Subcutaneous adipose tissue (tissue), 4 donors: ENCODE measurements around the gene C1orf53. TPM values are rescaled to one million over a fixed set of nuclear protein-coding genes. Genes with fewer than 3 reads are reported as not detected.

Source experiments
- total RNA-seq, 4 donors: library from RNA; depleted of rRNA; stranded (reverse); fragments of >200 nt; gene quantifications; one replicate each; pipeline ENCODE4 v1.1.0, GENCODE V29; 2016
- TF ChIP-seq, protein P1 (sequence below): fragments of 450-650 bp; IDR thresholded peaks from one replicate; pipeline ENCODE4 v1.5.1; 2016; ENCODE audit warnings: low read depth, mild to moderate bottlenecking, control low read depth, antibody characterized with exemption, moderate library complexity

The C1orf53 gene
- total RNA-seq, 4 donors from 2014 or later: 3.7 to 8.5 (median 7.0) TPM

GRCh38 chr1:197920067-197920396 lies 17.6 kb downstream of the C1orf53 start:
- TF ChIP-seq, protein P1, sequence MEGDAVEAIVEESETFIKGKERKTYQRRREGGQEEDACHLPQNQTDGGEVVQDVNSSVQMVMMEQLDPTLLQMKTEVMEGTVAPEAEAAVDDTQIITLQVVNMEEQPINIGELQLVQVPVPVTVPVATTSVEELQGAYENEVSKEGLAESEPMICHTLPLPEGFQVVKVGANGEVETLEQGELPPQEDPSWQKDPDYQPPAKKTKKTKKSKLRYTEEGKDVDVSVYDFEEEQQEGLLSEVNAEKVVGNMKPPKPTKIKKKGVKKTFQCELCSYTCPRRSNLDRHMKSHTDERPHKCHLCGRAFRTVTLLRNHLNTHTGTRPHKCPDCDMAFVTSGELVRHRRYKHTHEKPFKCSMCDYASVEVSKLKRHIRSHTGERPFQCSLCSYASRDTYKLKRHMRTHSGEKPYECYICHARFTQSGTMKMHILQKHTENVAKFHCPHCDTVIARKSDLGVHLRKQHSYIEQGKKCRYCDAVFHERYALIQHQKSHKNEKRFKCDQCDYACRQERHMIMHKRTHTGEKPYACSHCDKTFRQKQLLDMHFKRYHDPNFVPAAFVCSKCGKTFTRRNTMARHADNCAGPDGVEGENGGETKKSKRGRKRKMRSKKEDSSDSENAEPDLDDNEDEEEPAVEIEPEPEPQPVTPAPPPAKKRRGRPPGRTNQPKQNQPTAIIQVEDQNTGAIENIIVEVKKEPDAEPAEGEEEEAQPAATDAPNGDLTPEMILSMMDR: no peak

DNA sequence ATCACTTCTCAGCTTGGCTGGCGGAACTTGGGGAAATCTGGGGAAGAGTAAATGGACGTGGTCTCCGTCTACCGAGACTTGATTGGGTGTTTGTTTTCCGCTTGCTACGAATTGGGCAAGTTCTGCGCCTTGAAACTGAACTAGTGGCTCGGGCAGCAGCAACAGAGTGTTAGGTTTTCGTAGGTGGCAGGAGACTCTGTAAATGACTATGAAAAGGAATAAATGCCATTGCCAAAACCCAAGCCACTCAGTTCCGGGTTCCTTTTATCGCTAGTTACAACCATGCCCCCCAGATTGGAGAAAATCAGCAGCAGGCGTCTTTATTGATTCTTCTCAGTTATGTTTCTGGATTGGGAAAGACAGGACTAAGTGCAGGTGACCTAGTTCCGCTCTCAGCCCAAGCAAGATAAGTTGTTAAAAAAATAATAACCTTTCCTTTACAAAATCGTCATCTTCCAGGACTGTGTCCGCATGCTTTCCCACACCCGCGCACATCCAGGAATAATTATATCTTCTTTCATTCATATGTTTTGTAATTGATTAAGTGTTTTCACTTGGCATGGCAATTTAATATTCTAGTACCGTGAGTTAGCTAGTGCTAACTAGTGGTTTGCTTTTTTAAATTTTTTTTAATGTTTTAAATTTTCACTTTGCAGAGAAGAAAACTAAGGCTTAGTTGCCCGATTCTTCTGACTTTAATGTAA lies 18.1 kb downstream of the C1orf53 start:
- TF ChIP-seq, protein P1: no peak

DNA sequence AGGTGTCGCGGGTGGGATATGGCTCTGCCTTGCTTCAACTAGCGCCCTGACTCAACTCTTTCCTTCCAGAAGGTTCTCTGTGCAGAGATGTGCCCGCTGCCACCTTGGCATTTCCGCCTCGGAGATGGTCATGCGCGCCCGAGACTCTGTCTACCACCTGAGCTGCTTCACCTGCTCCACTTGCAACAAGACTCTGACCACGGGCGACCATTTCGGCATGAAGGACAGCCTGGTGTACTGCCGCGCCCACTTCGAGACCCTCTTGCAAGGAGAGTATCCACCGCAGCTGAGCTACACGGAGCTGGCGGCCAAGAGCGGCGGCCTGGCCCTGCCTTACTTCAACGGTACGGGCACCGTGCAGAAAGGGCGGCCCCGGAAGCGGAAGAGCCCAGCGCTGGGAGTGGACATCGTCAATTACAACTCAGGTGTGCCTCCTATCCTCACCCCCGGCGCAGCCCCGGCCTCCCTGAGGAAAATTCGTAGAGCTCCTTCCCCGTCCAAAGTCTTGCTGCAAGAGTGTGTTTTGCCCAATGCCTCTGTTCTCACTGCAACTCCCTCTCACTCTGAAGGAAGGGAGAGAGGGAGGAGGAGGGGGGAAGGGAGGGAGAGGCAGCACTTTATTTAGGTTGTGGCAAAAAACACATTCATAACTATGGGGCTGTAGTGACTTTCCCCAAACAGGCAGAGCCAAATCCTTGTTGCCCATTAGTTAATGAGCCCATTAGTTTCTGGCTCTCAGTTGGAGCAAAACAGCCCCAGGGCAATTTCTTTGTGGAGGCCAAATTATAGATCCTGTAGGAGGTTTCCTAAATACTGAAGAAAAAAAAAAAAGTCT lies 19.0 kb downstream of the C1orf53 start:
- TF ChIP-seq, protein P1: no peak

GRCh38 chr1:197922070-197922390 lies 19.6 kb downstream of the C1orf53 start:
- TF ChIP-seq, protein P1: no peak

DNA sequence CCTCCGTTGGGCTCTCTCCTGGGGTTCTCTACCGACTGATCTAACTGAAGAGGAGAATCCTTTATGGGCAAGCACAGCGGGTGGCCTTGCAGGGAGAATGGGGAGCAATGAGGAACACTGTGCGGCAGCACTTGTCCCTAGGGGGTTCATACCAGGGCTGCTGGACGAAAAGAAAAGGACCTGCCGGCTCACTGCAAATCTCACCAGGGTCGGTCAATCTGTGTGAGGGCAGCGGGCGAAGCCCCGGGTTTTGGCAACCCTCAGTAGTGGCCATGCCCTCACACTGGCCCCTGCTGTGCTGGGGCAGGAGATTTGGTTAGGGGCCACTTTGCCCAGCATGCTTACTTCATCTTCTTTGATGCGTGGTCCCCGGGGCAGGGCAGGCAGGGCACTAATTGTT lies 20.6 kb downstream of the C1orf53 start:
- TF ChIP-seq, protein P1: no peak

- TF ChIP-seq, protein P1: no peak
Measured at GRCh38 chr1:197924516-197925123, 22.2 kb downstream of the C1orf53 start.
